IPS-NIHi7 (cell line): ENCODE data around the gene FXR2.

Experiments used
- DNase-seq: peaks from one replicate; pipeline ENCODE4 v3.0.0; 2012; ENCODE audit warnings: mixed read lengths; ENCODE audit errors: extremely low spot score

The FXR2 gene

GRCh38 chr17:7589204-7589868, 25.4 kb downstream of the FXR2 start:
- peak; percentile 85 for DNase-seq

GRCh38 chr17:7588553-7589203, 26.0 kb downstream of the FXR2 start:
- no peak for DNase-seq

GRCh38 chr17:7587420-7588151, 27.1 kb downstream of the FXR2 start:
- no peak for DNase-seq

- DNase-seq: peak; percentile 31
Measured at GRCh38 chr17:7586673-7587419, 27.9 kb downstream of the FXR2 start.

- DNase-seq: peak; percentile 87
Measured at GRCh38 chr17:7583253-7584109, 31.2 kb downstream of the FXR2 start, which contains the start of gene MPDU1. Gene MPDU1 (plus strand): TSS chr17:7583852. CDS start chr17:7583863, 11 bp downstream.

GRCh38 chr17:7582396-7583252, 32.1 kb downstream of the FXR2 start:
- no peak for DNase-seq

GRCh38 chr17:7580604-7581575, 33.8 kb downstream of the FXR2 start:
- DNase-seq: no peak

- DNase-seq: no peak
Measured at GRCh38 chr17:7579834-7580603, 34.7 kb downstream of the FXR2 start.

- peak; percentile 57 for DNase-seq
Measured at GRCh38 chr17:7579001-7579833, 35.5 kb downstream of the FXR2 start, which contains the start of gene CD68. Gene CD68 (plus strand): TSS chr17:7579638. CDS start chr17:7579678, 40 bp downstream.

GRCh38 chr17:7577327-7578199, 37.1 kb downstream of the FXR2 start:
- no peak for DNase-seq

GRCh38 chr17:7576432-7576937, 38.2 kb downstream of the FXR2 start:
- DNase-seq: no peak

- DNase-seq: no peak
Measured at GRCh38 chr17:7575959-7576358, 38.7 kb downstream of the FXR2 start.

- DNase-seq: no peak
Measured at GRCh38 chr17:7575481-7575883, 39.2 kb downstream of the FXR2 start.

- DNase-seq: no peak
Measured at GRCh38 chr17:7574176-7574953, 40.3 kb downstream of the FXR2 start.
